Epithelial cell of esophagus (primary cell): ENCODE results near the gene MRPL10.

Experiments
- DNase-seq: peaks from one replicate; pipeline ENCODE4 v3.0.0; 2010; ENCODE audit warnings: low read depth
- H3K4me3 ChIP-seq: 2 replicates; pipeline ENCODE4 v1.5.1; 2011; ENCODE audit warnings: mild to moderate bottlenecking, low read length, control low read depth
- TF ChIP-seq, protein P1 (sequence below): IDR thresholded peaks from 2 replicates; pipeline ENCODE4 v1.5.1; 2011; ENCODE audit warnings: low read depth, mild to moderate bottlenecking, low read length, control low read depth, inconsistent platforms; ENCODE audit not compliant: insufficient read depth; ENCODE audit errors: missing control alignments

Gene MRPL10

DNA sequence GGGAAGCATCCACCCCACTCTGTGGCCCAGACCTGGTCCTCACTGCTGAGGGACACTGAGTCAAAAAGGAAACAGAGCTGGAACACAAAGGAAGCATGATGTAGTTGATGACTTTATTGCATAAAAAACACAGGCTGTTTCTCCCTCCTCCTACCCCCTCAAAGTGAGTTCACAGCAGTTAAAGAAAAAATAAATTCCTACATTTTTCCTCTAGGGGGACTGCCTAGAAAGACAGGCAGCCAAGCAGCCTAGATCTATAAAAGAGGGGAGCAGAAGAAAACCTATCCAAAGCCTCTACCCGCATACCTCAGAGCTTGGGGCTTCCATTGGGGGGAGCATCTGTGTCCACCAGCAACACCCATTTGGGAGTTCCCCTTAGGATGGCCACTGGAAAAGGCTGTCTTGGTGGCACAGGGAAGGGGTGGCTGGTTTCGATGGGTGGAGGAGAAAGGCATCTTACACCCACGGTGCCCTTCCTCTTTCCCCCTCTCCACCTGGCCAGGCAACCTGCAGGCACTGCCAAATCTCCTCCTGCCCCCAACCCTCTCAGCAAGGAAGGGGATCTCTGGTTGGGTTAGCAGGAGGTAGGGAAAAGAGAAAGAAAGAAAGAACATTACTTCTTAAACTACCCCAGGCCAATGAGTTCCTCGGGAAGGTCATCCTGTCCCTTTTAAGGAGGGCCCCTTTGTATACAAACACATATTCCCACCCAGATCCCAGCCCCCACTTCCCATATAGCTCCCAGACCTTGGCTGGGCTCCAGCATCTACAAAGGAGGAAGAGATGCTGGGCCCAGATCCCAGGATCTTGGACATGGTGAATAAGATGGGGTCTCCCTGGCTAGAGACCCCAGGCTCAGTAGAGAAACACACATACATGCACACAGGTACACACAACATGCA is 13.7 kb upstream of the MRPL10 start:
- DNase-seq = no peak
- TF ChIP-seq, protein P1, sequence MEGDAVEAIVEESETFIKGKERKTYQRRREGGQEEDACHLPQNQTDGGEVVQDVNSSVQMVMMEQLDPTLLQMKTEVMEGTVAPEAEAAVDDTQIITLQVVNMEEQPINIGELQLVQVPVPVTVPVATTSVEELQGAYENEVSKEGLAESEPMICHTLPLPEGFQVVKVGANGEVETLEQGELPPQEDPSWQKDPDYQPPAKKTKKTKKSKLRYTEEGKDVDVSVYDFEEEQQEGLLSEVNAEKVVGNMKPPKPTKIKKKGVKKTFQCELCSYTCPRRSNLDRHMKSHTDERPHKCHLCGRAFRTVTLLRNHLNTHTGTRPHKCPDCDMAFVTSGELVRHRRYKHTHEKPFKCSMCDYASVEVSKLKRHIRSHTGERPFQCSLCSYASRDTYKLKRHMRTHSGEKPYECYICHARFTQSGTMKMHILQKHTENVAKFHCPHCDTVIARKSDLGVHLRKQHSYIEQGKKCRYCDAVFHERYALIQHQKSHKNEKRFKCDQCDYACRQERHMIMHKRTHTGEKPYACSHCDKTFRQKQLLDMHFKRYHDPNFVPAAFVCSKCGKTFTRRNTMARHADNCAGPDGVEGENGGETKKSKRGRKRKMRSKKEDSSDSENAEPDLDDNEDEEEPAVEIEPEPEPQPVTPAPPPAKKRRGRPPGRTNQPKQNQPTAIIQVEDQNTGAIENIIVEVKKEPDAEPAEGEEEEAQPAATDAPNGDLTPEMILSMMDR = peak; percentile 37
- no peak overlapping the region for H3K4me3 ChIP-seq

DNA sequence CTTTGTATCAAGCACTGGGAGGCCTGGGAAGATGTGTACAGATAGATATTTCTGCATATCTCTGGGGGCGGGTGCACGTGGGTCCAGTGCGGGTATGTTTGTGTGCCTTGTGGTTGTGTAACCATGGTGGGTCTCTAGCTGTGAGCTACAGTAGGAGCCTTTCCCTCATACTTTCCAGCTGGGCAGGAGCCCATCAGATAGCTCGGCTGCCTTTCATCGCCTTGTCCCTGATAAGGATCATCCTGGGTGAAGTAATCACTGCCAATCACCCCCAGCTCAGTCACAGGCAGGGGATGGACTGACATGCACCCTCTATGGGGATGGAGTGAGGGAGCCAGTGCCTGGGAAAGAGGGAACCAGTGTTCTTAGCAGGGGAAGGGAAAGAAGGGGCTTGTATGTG is 12.9 kb upstream of the MRPL10 start:
- no peak for DNase-seq
- TF ChIP-seq, protein P1 = no peak
- H3K4me3 ChIP-seq = no peak overlapping the region

DNA sequence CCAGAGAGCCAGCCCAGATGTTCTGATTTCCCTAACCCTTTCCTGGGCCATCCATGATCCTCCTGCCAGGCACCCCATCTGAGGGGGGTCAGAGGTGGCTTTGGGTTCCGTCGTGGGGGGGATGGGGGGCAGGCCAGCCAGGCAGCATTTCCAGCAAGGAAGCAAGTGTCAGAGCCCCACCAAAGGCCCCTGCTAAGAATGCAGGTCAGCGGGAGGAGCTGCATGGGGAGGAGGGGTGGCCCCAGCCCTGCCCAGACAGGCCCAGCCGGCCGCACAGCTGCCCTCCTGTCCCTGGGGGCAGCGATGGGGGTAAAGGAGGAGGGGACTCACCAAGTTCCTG is 12.0 kb upstream of the MRPL10 start:
- no peak for DNase-seq

DNA sequence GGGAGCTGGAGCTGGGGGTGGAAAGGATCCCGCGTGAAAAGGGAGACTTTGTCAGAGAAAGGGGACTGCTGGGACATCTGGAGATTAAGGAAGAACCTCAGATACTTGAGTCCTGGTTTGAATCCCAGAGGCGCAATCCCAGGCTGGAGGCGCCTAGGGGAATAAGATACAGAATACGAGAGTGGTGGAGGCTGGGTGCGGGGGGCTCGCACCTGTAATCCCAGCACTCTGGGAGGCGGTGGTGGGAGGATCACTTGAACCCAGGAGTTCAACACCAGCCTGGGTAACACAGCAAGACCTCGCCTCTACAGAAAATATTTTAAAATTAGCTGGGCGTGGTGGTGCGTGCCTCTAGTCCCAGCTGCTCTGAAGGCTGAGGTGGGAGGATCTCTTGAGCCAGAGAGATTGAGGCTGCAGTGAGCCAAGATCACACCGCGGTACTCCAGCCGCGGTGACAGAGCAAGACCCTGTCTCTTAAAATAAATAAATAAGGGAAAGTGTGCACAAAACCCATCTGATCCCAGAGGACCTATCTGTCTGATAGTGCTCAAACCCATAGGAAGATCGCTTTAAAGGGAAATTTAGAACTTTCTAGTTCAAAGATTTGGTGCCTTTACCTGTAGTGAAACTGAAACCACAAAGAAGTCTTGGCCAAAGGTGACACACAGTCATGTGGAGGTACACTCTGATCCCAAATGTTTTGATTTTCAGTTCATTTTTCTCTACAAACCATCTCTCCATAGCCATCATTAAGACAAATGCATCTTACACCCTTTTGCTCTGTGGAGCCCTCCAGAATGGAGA is 10.3 kb upstream of the MRPL10 start:
- DNase-seq = no peak
- peak overlapping the region; percentile 92 for H3K4me3 ChIP-seq
- TF ChIP-seq, protein P1 = no peak

More for the DNA sequence above, 12.0 kb upstream of the MRPL10 start:
- no peak overlapping the region for H3K4me3 ChIP-seq
- TF ChIP-seq, protein P1 = no peak

DNA sequence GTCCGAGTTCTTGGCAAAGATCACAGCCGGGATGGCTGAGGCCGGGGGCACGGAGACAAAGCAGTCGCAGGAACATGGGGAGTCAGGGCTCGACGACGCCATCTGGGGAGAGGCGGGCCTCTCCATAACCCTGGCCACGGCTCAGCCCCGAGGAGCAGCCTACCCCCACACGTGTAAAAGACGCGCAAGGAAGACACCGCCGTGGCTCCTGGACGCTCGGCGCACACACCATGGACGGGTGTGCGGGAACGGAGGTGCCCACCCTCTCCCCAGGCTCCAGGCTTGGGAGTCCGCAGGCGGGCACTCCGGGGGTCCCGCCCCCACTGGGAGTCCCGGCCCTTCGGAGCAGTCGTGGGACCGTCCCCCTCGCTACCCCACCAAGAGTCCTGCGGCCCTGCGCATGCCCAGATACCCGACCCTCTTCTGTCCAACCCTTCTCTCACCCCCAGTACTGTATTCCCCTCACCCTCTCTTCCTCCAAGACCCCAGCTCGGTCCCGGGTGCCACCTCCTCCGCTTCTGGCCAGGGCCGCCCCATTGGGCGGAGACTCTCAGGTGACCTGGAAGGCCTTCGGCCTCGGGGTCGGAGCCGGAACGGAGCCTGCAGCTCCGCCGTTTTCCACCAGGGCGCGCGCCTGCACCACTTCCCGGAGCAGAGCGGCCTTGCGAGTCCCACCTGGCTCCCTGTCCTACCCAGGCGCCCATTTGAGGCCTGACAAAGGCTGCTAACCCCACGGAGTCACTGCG is 9.6 kb upstream of the MRPL10 start, which contains the start of gene SCRN2:
Gene SCRN2 (minus strand): TSS at position 532 of the 746 bp plus-strand sequence. CDS start 430 bp downstream, at position 102.
- peak within 1 kb of the TSS; percentile 92 for H3K4me3 ChIP-seq
- DNase-seq = peak; percentile 78
- TF ChIP-seq, protein P1 = peak; percentile 95

DNA sequence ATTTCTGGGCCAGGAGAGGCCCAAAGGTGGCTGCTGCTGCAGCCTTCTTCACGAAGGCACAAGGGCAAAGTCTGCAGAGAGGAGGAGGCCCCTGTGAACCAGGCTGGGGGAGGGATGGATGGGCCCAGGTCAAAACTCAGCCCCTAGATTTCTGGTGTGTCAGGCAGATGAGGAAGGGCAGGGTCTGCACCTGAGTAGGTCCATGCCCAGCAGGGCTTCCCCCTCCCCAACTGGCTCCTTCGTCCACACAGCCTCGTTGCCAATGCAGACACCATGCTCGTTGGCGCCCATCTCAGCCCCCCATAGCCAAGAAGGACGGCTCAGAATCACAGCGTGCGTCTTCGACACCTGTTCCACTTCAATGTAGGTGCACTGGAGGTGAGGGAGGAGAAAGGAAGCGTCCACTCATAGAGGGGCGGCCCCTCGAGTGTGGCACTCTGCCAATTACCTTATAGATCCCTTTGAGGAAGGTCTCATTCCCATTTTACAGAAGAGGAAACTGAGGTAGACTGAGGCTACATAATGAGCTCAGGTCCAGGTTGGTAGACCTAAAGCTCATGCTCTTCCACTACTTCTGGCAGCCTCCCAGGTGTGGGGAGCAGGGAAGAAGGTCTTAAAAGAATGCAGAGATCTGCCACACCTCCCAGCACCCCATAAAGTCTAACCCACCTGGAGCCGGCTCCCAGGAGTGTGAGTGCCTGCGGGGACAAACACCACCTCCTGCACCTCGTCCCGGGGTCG is 8.8 kb upstream of the MRPL10 start:
- DNase-seq = no peak
- peak overlapping the region; percentile 92 for H3K4me3 ChIP-seq
- TF ChIP-seq, protein P1 = no peak
